Stimulated activated CD4-positive, alpha-beta T cell treated with anti-CD3 and anti-CD28 coated beads, Interleukin-15, amount 100 ng/mL, for 1 hour (primary cell): ENCODE results near the gene CRYBA2.

ENCODE experiments used
- DNase-seq, 2 donors: peaks; one replicate each; pipeline ENCODE4 v3.0.0-alpha.2; 2020; ENCODE audit warnings: low read depth in 1 of 2, low spot score in 1 of 2

The CRYBA2 gene

DNA sequence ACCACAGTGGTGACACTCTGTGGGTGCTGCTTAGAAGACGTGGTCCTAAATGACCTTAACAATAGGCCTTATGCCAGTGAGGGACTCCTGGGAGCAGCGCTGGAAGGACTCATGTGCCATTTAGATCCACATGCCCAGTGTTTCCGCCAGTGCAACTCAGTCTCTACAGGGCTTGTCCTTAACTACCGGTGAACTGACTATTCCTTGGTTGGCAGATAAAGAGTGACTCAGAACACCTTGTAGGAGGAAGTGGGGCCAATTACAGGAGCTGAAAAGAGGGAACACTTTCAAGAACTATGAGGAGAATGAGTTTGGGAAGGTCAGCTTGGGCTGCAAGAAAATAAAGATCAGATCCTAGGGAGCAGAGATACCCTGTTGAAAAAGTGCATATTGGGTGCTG lies 35.6 kb downstream of the CRYBA2 start:
- no peak for DNase-seq

DNA sequence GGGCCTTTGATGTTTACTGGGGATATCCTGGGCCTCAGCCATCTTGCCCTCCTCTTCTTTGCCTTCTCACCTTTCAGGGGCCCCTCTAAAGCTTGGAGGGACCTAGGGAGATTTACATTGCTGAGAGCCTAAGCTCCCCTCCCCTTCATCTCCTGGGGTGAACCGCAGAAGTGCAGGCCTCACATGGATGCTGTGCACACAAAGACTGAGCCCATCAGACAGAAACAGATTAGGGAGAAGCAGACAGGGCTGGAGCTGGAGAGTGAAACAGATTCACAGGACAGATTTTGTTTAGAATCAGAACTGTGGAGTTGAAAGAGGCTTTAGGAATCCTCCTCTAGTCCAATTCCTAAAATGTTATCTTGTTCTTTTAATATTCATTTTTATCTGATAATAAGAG lies 37.2 kb downstream of the CRYBA2 start:
- DNase-seq = no peak

GRCh38 chr2:218954541-218955300 lies 38.5 kb downstream of the CRYBA2 start:
- DNase-seq = no peak

- DNase-seq = no peak
Observed at GRCh38 chr2:218953366-218953954, 39.8 kb downstream of the CRYBA2 start.

GRCh38 chr2:218952160-218952559 lies 41.1 kb downstream of the CRYBA2 start:
- no peak for DNase-seq

- DNase-seq = no peak
Observed at GRCh38 chr2:218946621-218947020, 46.6 kb downstream of the CRYBA2 start.

GRCh38 chr2:218944759-218945404 lies 48.3 kb downstream of the CRYBA2 start:
- no peak for DNase-seq
